AG10803 (cell line): ENCODE data around the gene NAA30.

ENCODE experiments used
- DNase-seq: peaks from one replicate; pipeline ENCODE4 v3.0.0; 2010; ENCODE audit warnings: low read depth
- H3K4me3 ChIP-seq: 2 replicates; pipeline ENCODE4 v1.5.1; 2011; ENCODE audit warnings: mild to moderate bottlenecking, low read length, control low read depth
- TF ChIP-seq, protein P1 (sequence below): conservative IDR thresholded peaks from 2 replicates; pipeline ENCODE4 v1.5.1; 2011; ENCODE audit warnings: mild to moderate bottlenecking, low read length, control low read depth, inconsistent platforms

NAA30 gene

DNA sequence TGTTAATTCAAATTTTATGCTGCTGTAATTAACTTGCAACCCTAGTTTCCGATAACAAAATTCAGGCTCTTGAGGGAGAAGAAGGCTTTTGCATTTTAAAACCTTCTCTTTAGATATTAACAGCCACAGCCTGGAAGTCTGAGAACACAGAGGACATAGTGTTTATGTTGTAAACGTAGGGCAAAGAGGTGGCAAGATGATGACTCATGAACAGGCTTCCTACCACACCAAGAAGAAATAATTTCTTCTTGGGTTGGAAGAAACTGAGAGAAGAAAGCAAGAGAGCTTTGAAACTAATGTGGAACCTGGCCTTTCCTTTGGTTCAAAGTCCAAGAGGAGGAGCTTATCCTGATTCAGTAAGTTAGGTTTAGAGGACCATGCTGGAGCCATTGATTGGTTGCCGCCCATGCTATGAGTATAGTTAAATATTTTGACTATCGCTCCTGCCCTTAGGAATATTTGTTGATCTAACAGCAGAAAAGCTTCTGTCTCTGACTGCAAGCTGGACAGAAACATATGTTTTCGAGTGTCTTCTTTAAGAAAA, 71.5 kb downstream of the NAA30 start:
- DNase-seq = no peak
- TF ChIP-seq, protein P1, sequence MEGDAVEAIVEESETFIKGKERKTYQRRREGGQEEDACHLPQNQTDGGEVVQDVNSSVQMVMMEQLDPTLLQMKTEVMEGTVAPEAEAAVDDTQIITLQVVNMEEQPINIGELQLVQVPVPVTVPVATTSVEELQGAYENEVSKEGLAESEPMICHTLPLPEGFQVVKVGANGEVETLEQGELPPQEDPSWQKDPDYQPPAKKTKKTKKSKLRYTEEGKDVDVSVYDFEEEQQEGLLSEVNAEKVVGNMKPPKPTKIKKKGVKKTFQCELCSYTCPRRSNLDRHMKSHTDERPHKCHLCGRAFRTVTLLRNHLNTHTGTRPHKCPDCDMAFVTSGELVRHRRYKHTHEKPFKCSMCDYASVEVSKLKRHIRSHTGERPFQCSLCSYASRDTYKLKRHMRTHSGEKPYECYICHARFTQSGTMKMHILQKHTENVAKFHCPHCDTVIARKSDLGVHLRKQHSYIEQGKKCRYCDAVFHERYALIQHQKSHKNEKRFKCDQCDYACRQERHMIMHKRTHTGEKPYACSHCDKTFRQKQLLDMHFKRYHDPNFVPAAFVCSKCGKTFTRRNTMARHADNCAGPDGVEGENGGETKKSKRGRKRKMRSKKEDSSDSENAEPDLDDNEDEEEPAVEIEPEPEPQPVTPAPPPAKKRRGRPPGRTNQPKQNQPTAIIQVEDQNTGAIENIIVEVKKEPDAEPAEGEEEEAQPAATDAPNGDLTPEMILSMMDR = no peak
- H3K4me3 ChIP-seq = no peak overlapping the region

DNA sequence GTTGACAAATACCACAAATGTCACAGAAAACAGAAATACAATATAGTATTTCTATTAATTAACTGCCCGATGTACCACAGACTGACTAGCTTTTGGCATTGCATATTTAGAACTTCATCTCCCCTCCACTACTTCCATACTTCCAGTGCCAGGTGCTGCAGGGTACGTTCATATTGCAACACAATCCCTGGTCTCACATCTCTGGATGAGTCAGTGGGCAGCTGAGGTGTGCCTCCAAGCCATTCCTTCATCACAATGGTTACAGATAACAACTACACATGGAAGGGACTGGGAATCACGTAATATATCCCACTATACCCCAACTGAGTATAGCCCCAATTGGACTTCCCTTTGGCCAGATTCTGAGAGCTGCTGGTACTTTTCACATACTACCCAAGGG, 72.2 kb downstream of the NAA30 start:
- no peak for DNase-seq
- no peak overlapping the region for H3K4me3 ChIP-seq
- TF ChIP-seq, protein P1 = no peak

DNA sequence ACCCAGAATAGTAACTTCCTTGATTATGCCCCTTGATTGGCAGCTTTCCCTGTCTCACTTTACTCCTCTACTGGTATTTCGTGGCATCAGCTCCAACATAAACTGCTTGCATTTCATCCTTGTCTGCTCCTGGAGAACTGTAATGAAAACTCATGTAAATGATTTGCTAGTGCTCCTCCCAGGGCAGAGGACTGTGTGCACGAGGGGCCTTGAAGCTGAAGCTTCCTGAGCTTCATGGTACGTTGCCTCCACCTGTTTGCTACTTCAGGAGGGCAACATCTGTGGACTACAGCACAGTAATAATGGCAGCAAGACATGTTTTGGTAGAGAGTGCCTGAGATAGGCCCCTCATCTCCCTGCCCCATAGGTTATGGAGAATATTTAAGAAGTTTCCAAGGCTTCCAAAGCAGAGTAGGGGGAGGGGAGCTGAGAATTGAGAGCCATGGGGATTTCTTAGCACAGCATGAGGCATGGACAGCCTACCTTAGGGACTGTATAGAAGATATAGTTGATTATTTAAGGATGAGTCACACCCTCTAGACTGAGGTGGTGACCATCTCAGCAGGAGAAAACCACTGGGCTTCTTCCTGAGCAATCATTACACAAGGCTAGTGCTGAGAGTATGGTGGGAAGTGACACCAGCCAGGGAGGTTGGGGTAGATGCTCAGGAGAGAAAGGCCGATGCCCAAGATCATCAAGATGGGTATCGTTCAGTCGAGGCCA, 73.8 kb downstream of the NAA30 start:
- TF ChIP-seq, protein P1 = no peak
- no peak overlapping the region for H3K4me3 ChIP-seq
- DNase-seq = no peak
